MG63 (cell line): ENCODE measurements around the gene AMMECR1L. TPM values are rescaled to one million over a fixed set of nuclear protein-coding genes. Genes with fewer than 3 reads are reported as not detected.
"Not testable (repeated sequence)": the region's sequence is repeated elsewhere in the genome, so short reads cannot be mapped to it uniquely, and the experiment has no call there.

Experiments used
- DNase-seq: peaks from one replicate; pipeline ENCODE4 v3.0.0-alpha.2; 2020
- H3K27me3 ChIP-seq: fragments of 250-450 bp; sonication (Bioruptor Pico); 2 replicates; pipeline ENCODE4 v1.5.1; 2020; ENCODE audit warnings: mild to moderate bottlenecking, moderate library complexity
- H3K36me3 ChIP-seq: fragments of 250-450 bp; sonication (Bioruptor Pico); 2 replicates; pipeline ENCODE4 v1.5.1; 2020; ENCODE audit warnings: mild to moderate bottlenecking, moderate library complexity
- H3K4me3 ChIP-seq: fragments of 250-450 bp; sonication (Bioruptor Pico); 2 replicates; pipeline ENCODE4 v1.5.1; 2020; ENCODE audit warnings: mild to moderate bottlenecking, moderate library complexity
- H3K9me3 ChIP-seq: fragments of 250-450 bp; sonication (Bioruptor Pico); 2 replicates; pipeline ENCODE4 v1.5.1; 2020; ENCODE audit warnings: mild to moderate bottlenecking, moderate library complexity
- total RNA-seq: library from RNA; depleted of rRNA; stranded (reverse); fragments of >200 nt; shearing (Covaris generic); gene quantifications from 2 replicates; pipeline ENCODE4 v1.2.3, GENCODE V29; 2014; ENCODE audit warnings: low replicate concordance; rRNA removed

Gene AMMECR1L
- total RNA-seq, 1 experiment from 2014 or later: 17.2 TPM

DNA sequence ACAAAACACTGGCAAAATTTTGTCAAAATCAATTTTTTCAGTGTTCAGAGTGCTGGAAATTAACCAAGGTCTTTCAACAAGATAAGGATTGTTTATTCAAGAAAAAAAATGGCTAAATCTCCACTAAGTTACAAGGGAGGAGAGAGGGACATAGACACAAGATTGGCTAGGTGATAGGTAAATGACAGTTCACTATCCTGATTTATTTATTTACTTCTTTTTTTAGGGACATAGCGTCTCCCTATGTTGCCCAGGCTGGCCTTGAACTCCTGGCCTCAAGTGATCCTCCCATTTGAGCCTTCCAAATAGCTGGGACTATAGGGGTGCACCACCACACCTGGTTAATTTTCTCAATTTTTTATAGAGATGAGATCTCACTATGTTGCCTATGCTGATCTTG lies 71.1 kb downstream of the AMMECR1L start:
- H3K9me3 ChIP-seq: peaks cover 5% of the 10 kb centered on the region; the same call in 1 of the 2 replicates
- no peak for DNase-seq
- peaks cover 3% of the 10 kb centered on the region; the same call in 1 of the 2 replicates for H3K27me3 ChIP-seq
- no peak overlapping the region for H3K4me3 ChIP-seq
- no peaks in the 10 kb centered on the region for H3K36me3 ChIP-seq

DNA sequence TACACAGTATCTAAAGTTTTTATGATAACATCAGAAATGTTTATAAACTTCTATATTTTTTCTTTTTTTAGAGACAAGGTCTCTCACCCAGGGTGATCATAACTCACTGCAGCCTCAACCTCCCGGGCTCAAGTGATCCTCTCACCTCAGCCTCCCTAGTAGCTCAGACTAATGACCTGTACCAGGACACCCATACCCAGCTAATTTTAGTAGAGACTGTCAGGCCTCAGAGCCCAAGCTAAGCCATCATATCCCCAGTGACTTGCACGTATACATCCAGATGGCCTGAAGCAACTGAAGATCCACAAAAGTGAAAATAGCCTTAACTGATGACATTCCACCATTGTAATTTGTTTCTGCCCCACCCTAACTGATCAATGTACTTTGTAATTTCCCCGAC lies 73.3 kb downstream of the AMMECR1L start:
- H3K36me3 ChIP-seq, H3K4me3 ChIP-seq, H3K27me3 ChIP-seq, H3K9me3 ChIP-seq, DNase-seq: not testable (repeated sequence)

Other genes starting within 250 kb of the AMMECR1L start
- not detected in 2 replicates for gene GPR17, start 239.8 kb downstream of the AMMECR1L start, total RNA-seq
- gene LIMS2, start 210.4 kb downstream of the AMMECR1L start, total RNA-seq: 0.53 and 2.3 TPM in 2 replicates
- 8.7 and 9.2 TPM in 2 replicates for gene SFT2D3, start 184.5 kb downstream of the AMMECR1L start, total RNA-seq
- gene WDR33, start 74.8 kb downstream of the AMMECR1L start, total RNA-seq: 21.9 and 40.5 TPM in 2 replicates
- gene POLR2D, start 27.8 kb downstream of the AMMECR1L start, total RNA-seq: 33.7 and 39.4 TPM in 2 replicates
- gene SAP130, start 142.1 kb upstream of the AMMECR1L start, total RNA-seq: 4.4 and 4.9 TPM in 2 replicates
- 22.1 and 27.5 TPM in 2 replicates for gene UGGT1, start 205.2 kb upstream of the AMMECR1L start, total RNA-seq